Activated effector memory CD4-positive, alpha-beta T cell treated with Interleukin-2 at 50 U/mL for 16 hours (primary cell): ENCODE results near the gene GBP3.
A peak's percentile ranks its signal among the peaks of the same experiment; 100 is the strongest.
"Not testable (repeated sequence)": the region's sequence is repeated elsewhere in the genome, so short reads cannot be mapped to it uniquely, and the experiment has no call there.

Source experiments
- DNase-seq: peaks from one replicate; pipeline ENCODE4 v3.0.0-alpha.2; 2020

GBP3 gene

DNA sequence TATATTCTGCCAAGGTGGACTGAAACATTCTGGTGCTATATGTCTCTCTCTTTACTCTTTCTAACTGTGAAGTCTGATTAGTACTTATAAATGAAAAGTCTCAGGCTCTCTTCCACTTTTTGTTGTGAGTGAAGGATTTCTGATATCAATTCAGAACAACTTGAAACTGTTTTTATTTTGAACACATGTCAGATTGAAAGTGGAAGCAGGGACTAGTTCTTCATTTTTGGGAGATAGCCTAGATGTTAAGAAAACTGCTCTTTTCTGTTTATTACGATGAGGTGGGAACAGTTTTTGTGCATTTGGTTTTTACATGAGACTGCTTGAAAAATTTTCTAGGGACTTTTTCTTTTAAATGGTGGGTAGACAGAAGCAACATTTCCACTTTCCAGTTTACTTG is 14.5 kb upstream of the GBP3 start:
- DNase-seq = no peak

DNA sequence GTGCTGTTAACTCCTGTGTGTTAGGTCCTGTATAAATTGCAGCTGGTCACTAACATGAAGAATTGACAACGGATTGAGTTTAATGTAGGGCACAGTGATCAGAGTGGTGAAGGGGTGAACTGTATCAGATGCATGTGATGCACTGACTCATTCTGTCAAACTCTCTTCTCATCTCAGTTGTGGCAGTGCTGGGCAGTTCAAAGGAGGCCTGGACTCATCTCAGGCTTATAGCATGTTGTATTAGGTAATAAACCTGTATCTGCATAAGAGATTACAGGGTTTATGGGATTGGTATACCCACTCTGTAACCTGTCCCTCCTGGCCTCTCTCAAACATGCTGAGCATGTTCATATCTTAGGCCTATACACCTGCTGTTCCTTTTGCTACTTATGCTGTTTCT is 12.4 kb upstream of the GBP3 start:
- no peak for DNase-seq

DNA sequence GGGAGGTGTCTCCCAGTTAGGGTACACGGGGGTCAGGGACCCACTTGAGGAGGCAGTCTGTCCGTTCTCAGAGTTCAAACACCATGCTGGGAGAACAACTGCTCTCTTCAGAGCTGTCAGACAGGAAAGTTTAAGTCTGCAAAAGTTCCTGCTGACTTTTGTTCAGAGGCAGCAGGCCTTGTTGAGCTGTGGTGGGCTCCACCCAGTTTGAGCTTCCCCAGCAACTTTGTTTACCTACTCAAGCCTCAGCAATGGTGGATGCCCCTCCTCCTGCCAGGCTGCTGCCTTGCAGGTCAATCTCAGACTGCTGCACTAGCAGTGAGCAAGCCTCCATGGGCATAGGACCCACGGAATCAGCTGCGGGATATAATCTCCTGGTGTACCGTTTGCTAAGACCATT is 11.3 kb upstream of the GBP3 start:
- peak; percentile 28 for DNase-seq

DNA sequence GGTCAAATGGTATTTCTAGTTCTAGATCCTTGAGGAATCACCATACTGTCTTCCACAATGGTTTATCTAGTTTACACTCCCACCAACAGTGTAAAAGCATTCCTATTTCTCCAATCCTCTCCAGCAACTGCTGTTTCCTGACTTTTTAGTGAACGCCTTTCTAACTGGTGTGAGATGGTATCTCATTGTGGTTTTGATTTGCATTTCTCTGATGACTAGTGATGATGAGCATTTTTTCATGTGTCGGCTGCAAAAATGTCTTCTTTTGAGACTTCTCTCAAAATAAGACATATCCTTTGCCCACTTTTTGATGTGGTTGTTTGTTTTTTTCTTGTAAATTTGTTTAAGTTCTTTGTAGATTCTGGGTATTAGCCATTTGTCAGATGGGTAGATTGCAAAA is 6.4 kb upstream of the GBP3 start:
- DNase-seq = not testable (repeated sequence)

DNA sequence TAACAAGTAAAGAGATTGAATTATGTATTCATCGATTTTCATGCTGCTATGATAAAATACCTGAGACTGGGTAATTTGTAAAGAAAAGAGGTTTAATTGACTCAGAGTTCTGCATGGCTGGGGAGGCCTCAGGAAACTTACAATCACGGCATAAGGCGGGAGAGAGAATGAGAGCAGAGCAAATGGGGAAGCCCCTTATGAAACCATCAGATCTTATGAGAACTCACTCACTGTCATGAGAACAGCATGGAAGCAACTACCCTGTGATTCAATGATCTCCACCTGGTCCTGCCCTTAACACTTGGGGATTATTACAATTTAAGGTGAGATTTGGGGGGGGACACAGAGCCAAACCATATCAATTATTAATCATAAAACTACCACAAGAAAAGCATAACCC is 3.3 kb upstream of the GBP3 start:
- DNase-seq = no peak

DNA sequence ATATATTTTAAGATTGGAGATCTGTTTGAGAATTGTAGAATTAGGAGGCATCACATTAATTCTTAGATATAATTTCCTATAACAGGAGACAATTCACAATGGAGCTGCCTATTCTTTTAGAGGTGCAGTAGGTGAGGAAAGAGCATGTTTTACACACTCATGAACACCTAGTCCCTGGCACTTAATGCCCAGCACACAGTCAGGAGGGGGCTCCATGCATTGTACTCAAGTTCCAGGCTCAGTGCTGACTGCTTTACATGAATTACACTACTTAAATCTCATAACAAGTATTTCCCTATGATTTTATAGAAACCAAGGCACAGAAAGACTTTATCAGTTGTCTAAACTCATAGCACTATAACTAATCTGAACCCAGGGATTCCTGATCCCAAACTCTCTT is 360 bp upstream of the GBP3 start:
- DNase-seq = no peak

DNA sequence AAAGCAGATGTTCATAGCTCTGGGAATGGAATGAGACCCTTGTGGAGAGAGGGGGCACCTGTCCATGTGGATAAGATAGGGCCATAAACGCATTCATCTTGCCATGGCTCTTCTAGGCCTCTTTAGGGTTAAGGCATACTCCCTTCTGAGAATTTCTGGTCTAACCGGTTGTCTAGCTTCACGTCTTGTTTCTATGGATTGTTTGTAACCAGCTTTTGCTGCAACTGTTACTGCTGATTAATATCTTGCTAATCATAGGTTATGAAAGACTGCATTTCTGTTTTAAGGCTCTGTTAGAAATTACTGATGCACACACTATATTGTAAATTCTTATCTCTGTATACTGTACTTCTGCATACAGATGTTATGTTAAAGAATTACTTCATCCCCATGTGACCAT is 4.3 kb downstream of the GBP3 start:
- not testable (repeated sequence) for DNase-seq

DNA sequence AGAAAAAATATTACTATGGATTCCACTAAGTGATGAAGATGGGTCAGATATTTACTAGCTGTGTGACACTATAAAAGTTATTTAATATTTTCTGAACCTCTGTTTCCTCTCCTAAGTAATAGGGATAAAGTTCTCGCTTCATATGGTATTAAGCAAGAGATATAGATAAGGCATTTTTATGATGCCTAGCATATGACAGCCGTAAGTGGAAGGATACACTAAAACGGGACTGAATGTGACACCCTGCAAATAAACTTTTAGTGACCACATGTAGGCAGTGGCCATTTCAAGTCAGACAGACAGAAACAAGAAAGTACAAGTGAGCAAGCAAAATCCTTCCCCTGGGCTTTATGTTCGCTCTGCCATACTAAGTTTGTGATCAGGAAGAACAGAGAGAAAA is 14.2 kb downstream of the GBP3 start:
- no peak for DNase-seq

DNA sequence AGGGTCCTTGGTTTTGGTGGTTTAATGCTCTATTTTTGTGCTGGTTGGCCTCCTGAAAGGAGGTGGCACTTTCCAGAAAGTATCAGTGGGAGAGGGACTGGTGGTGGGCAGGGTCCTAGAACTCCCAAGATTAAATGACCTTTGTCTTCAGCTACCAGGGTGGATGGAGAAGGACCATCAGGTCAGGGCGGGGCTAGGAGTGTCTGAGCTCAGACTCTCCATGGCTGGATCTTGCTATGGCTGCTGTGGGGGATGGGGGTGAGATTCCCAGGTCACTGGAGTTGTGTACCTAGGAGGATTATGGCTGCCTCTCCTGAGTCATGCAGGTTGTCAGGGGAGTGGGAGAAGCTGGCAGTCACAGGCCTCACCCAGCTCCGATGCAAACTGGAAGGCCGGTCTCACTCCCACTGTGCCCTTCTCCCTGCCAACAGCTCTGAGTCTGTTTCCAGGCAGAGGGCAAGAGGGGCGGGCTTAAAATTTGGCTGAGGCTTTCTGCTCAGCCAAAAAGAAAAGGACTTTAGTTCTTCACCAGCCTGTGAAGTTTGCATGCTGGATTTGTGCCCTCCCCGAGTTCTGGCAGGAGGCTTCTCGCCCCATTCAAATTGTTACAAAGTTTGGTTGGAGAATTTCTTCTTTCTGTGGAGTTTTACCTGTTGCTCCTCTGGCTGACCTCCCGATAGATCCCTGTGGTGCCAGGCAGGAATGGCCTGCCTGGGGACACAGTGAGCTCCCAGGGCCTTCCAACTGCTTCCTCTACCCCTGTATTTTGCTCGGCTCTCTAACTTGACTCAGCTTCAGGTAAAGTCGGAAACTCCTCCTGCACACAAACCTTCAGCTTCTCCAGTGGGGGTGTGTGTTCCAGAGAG is 17.1 kb downstream of the GBP3 start:
- DNase-seq = no peak

DNA sequence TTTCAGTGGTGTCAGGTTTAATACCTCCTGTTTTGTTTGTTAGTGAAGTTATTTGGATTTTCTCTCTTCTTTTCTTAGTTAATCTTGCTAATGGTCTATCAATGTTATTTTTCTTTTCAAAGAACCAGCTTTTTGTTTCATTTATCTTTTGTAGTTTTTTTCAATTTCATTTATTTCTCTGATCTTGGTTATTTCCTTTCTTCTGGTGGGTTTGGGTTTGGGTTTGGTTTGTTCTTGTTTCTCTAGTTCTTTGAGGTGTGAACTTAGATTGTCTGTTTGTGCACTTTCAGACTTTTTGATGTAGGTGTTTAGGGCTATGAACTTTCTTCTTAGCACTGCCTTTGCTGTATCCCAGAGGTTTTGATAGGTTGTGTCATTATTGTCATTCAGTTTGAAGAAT is 20.5 kb downstream of the GBP3 start:
- not testable (repeated sequence) for DNase-seq

DNA sequence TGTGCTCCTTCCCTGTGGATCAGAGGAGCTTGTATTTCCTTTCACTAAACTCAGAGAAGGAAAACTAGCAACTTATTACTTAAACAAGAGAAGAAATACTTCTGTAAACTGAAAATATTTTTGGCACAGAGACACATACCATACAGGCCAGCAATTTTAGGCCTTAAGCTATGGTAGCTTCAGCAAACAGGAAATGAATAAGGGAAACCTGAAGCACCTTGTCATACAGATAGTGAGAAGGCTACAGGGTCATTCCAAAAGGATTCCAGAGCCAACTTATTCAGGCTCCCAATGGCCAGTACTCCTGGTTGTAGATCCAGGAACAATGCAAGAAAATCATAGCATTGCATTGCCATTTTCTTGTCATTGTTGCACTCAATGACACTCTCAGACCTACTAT is 21.2 kb downstream of the GBP3 start:
- DNase-seq = no peak

DNA sequence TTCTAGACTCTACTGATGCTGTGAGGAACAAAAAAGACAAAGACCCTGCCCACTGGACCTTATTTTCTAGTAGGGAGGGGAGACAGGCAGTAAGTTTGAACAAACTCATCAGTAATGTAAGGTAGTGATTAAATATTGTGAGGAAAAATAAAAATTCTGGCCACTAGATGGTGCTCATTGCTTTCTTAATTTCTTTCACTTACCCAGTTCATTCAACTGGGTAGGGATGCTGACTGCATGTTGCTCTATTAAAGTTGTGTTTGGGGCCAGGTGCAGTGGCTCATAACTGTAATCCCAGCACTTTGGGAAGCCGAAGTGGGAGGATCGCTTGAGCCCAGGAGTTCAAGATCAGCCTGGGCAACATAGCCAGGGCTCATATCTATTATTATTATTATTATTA is 23.9 kb downstream of the GBP3 start:
- no peak for DNase-seq

DNA sequence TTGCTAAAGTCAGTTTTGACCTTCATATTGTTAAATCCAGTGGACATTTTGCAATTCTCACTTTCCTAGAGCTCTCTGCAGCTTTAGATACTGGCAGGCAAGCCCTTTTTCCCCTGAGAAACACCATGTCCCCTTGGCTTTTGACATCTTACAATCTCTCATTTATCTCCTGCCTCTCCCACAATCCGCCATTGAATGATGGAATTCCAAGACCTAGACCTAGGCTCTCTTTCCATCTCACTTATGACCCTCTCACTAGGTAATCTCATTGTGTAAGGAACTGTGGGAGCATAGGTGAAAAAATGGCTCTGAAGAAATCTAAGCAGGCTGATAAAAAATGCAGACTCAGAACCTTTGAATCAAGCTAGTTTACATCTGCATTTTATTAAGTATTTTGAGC is 32.2 kb downstream of the GBP3 start:
- DNase-seq = no peak

DNA sequence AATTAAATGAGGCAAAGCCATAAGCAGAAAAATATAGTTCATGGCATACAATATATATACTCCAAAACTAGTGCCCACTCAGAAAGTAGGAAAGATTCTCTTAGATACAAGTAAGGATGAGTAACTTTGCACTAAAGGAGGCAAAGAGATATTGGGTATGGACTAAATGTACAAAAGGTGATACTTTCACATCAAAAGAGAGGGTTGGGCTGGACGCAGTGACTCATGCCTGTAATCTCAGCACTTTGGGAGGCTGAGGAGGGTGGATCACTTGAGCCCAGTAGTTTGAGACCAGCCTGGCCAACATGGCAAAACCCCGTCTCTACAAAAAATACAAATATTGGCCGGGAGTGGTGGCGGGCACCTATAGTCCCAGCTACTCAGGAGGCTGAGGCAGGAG is 37.0 kb downstream of the GBP3 start:
- no peak for DNase-seq

DNA sequence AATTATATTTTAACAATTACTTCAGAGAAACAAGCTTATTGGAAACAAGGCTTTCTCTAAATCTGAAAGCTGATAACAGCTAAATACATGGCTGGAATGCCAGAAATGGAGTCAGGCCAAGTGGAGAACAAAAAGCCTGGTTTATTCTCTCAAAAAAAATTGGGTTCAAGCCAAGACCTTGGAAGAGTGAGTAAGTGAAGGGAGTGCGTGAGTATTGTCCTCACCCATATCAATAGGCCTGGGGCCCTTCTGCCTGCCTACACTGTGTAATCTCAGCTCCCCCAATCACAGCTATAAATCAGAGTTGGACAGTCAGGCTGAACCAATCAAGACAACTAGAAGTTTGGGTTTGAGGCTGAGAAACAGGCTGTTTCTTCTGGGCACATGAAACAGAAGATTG is 37.6 kb downstream of the GBP3 start:
- DNase-seq = no peak

DNA sequence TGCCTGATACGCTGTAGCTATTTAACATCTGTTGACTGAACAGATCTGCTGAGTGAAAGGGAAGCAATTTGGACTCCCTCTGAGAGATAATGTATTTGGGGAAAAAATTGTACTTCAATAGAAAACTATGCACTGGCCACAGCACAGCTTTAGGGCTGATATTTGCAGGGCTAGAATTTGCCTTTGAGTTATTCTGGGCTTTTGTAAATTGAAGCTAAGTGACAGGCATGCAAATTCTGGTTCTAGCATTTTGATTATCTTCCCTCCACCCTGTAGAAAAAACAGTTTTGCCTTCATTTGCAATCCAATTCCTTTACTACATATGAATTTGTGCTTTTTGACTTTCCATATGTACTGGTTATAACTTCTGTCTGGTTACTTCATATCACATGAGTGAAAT is 38.1 kb downstream of the GBP3 start:
- no peak for DNase-seq

DNA sequence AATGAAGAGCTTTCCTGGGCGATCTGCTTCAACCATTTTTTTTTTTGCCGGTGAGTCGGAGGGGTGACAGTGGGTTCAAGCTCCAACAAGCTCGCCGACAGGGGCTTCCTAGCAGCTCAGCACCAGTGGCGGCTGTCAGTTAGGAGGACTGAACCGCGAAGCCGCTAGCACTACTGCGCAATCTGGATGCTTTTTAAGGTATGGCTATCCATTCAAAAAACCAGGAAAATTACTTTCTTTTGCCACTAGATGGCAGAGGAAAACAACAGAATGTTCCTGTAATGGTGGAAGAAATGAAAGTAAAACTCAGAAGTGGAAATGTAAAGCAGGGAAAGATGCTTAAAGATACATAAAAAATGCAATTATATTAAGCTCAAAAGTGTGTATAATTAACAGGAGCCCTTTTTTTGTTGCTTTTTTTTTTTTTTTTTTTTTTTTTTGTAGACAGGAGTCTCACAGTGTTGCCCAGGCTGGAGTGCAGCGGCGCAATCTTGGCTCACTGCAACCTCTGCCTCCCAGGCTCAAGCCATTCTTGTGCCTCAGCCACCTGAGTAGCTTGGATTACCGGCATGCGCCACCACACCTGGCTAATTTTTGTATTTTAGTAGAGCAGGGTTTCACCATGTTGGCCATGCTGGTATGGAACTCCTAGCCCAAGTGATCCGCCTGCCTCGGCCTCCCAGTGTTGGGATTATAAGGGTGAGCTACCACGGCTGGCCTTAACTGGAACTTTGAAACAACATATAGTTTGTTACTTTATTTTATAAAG is 38.7 kb downstream of the GBP3 start:
- no peak for DNase-seq

DNA sequence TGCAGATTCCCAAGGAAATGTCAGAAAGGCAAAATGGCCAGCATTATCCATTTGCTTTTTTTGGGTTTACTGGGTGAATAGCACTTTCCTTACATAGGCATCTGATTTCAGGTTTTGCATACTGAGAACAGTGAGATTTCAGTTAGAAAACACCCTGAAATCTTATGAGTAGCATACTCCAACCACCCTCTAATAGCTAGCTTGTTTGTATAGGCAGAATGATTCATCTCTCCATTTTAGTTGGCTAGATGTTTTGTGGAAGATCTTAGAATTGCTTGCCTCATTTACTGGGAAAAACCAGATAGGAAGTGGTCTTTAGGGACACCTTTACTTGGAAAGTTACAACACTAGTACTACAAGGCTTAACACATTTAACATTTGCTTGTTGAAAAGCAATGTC is 40.6 kb downstream of the GBP3 start:
- DNase-seq = no peak

DNA sequence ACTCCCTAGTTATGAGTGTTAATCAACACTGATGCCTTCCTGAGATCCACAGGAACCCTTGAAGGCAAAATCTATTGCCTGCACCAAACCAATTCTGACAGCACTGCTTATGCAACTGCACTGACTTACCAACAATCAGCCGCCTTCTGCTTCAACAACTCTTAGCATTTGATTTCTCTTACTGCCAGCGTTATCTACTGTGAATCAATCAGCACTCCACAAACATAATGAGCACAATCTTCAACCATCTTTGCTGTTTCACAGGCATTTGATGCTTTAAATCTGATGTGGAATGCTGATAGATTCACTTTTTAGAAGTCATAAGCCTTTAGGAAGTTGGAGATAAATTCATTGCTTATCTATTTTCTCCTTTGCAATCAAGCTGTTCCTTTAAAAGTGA is 41.2 kb downstream of the GBP3 start:
- DNase-seq = not testable (repeated sequence)

DNA sequence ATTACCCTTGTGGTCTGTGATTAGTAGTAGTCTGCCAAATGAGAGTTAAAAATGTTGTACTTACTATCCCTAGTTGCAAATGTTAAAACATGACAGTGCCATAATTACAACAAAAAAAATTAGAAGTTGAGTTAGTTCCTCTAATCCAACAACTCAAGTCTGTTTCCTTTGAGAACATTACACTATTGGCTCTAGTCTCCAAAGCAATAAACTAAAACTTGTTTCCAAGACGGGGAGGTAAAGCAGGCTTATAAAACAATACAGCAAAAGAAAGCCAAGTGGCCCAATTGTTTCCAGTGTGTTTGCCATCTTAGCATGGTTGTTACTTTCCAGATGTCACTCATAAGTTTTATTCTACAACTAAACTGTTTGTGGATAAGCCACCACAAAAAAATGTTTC is 41.8 kb downstream of the GBP3 start:
- DNase-seq = no peak

DNA sequence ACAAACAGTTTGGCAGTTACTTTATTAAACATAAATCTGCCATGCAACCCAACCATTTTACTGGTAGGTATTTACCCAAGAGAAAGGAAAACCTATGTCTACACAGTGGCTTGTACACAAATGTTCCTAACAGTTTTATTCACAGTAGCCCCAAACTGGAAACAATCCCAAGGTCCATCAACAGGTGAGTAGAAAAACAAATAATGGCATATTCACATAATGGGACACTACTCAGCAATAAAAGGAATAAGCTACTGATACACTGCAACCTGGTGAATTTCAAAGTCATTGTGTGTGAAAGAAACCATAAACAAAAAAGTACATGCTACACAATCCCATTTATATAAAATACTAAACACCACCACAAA is 42.9 kb downstream of the GBP3 start:
- no peak for DNase-seq

DNA sequence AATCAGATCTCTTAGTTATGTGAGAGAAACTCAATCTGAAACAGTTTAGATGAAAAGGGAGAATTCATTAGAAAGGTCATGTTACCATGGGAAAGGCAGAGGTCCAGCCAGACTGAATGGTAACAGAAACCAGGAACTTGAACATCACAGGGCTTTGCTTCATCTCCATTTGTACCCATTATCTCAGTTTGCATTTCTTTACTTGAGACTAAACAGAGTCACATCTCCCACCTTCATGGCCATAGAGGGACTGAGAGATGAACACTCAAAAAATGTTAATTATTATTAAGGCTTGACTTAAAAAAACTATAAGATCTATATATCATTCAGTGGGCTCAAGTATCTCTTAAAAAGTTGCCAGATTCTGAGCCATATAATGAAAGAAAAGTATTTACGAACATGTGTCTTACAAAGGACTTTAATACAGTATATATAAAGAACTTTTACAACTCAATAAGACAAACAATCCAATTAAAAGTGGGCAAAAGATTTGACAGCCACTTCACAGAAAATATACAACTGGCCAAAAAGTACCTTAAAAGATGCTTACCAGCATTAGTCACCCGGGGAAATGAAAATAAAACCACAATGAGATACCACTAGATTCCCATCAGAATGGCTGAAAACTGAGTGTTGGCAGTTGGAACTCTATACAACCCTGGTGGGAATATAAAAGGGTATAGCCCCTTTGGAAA is 43.5 kb downstream of the GBP3 start:
- DNase-seq = no peak

DNA sequence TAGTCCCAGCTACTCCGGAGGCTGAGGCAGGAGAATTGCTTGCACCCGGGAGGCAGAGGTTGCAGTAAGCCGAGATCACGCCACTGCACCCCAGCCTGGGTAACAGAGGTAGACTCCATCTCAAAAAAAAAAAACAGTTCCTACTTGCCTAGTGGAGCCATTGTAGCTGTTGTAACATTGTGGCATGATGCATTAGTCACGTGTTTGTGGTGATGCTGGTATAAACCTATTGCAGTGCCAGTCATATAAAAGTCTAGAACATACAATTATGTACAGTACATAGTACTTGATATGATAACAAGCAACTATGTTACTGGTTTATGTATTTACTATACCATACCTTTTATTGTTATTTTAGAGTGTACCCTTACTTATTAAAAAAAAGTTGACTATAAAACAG is 46.4 kb downstream of the GBP3 start:
- no peak for DNase-seq

DNA sequence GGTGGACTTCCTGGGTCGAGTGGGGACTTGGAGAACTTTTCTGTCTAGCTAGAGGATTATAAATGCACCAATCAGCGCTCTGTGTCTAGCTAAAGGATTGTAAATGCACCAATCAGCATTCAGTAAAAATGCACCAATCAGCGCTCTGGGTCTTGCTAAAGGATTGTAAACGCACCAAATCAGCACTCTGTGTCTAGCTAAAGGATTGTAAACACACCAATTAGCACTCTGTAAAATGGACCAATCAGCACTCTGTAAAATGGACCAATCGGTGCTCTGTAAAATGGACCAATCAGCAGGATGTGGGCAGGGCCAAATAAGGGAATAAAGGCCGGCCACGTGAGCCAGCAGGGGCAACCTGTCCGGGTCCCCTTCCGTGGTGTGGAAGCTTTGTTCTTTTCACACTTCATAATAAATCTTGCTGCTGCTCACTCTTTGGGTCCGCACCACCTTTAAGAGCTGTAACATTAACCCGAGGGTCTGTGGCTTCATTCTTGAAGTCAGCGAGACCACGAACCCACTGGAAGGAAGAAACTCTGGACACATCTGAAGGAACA is 48.0 kb downstream of the GBP3 start:
- DNase-seq = not testable (repeated sequence)
